K562 (cell line): Measurements from ENCODE around the gene ENG. TPM values are rescaled to one million over a fixed set of nuclear protein-coding genes. Genes with fewer than 3 reads are reported as not detected.

ENCODE experiments used
- ATAC-seq: fragments of 200-7000 bp; cut with Tn5 transposase; 3 replicates; pipeline ENCODE4 v1.9.1; 2020; ENCODE audit warnings: moderate library complexity
- BruUV-seq: library from RNA; stranded (reverse); fragments of 400-500 nt; replicated peaks from 2 replicates; lab custom pipeline; 2021; lab: Mats Ljungman, UMichigan
- CTCF ChIA-PET: fragments of 300-600 bp; formaldehyde crosslinking; extraction: SDS; loops from one replicate; lab custom pipeline; 2021; ENCODE audit warnings: low intra/inter-chr PET ratio; lab: Yijun Ruan, JAX
- POLR2A ChIA-PET: fragments of 300-600, 350-650 bp; sonication (Branson Sonifier 250); formaldehyde crosslinking; extraction: SDS; loops from one replicate; lab custom pipeline; 2021; ENCODE audit warnings: antibody characterized with exemption, inconsistent platforms; lab: Yijun Ruan, JAX
- DNase-seq, 4 experiments: peaks; one replicate each; pipeline versions ENCODE4 v3.0.0 to v3.0.0-alpha.2; 2011 to 2018; ENCODE audit warnings: low spot score in 3 of 4, mixed read lengths in 3 of 4; ENCODE audit errors: extremely low read depth in 1 of 4
- FAIRE-seq: peaks from 2 replicates; lab custom pipeline; 2011; peaks lifted over from hg19 to GRCh38; lab: Jason Lieb, UNC
- H2AFZ ChIP-seq: 2 replicates; pipeline ENCODE4 v1.6.0; 2011; ENCODE audit warnings: low read depth, low read length, control low read depth, inconsistent platforms
- H3K27ac ChIP-seq: fragments of 200-600 bp; 3 replicates; pipeline ENCODE4 v1.8.0; 2011; ENCODE audit warnings: low read depth, mild to moderate bottlenecking, control low read depth, inconsistent platforms, low read length, moderate library complexity, mixed read lengths; ENCODE audit errors: extremely low read depth
- H3K27me3 ChIP-seq, 2 experiments: fragments of 300-600 bp in 1 of 2; 2 replicates in 1 of 2; 3 replicates in 1 of 2; pipeline versions ENCODE4 v1.6.0 to v1.8.0; 2011; ENCODE audit warnings: inconsistent platforms in 2 of 2, low read length in 2 of 2, mild to moderate bottlenecking in 1 of 2, mixed read lengths in 1 of 2, moderate library complexity in 1 of 2; ENCODE audit not compliant: control insufficient read depth in 2 of 2, insufficient read depth in 2 of 2
- H3K36me3 ChIP-seq: fragments of 300-600 bp; 3 replicates; pipeline ENCODE4 v1.8.0; 2011; ENCODE audit warnings: mild to moderate bottlenecking, low read length, inconsistent platforms; ENCODE audit not compliant: control insufficient read depth, insufficient read depth
- H3K4me1 ChIP-seq, 2 experiments: fragments of 200-600 bp in 1 of 2; replicated peaks in 1 of 2; 2 replicates in 1 of 2; 3 replicates in 1 of 2; pipeline versions ENCODE4 v1.5.1 to v1.8.0; 2011; ENCODE audit warnings: inconsistent platforms in 2 of 2, low read length in 2 of 2, mild to moderate bottlenecking in 1 of 2, mixed read lengths in 1 of 2, moderate library complexity in 1 of 2; ENCODE audit not compliant: control insufficient read depth in 2 of 2, insufficient read depth in 2 of 2
- H3K4me2 ChIP-seq: 2 replicates; pipeline ENCODE4 v1.6.1; 2011; ENCODE audit warnings: low read length, control low read depth, inconsistent platforms, mixed read lengths; ENCODE audit not compliant: insufficient read depth
- H3K4me3 ChIP-seq: fragments of 200-600 bp; sonication (generic), shearing (Covaris generic); 2 replicates; pipeline ENCODE4 v1.5.1; 2016; ENCODE audit warnings: control low read depth, inconsistent platforms
- H3K79me2 ChIP-seq: fragments of 200-600 bp; 3 replicates; pipeline ENCODE4 v1.8.0; 2011; ENCODE audit warnings: low read length, inconsistent platforms; ENCODE audit not compliant: control insufficient read depth, insufficient read depth
- H3K9ac ChIP-seq, 2 experiments: 2 replicates each; pipeline versions ENCODE4 v1.6.0 to v1.6.1; 2011; ENCODE audit warnings: low read depth in 2 of 2, low read length in 2 of 2, control low read depth in 1 of 2, inconsistent platforms in 1 of 2, mild to moderate bottlenecking in 1 of 2, mixed read lengths in 1 of 2; ENCODE audit not compliant: insufficient read depth in 1 of 2
- H3K9me1 ChIP-seq: one replicate; pipeline ENCODE4 v1.6.0; 2011; ENCODE audit warnings: inconsistent platforms, mild to moderate bottlenecking, low read length, moderate library complexity; ENCODE audit not compliant: control insufficient read depth, insufficient read depth
- H3K9me3 ChIP-seq: replicated peaks from 2 replicates; pipeline ENCODE4 v1.5.1; 2011; ENCODE audit warnings: low read depth, low read length, inconsistent platforms; ENCODE audit not compliant: control insufficient read depth, insufficient read depth
- H4K20me1 ChIP-seq: replicated peaks from 2 replicates; pipeline ENCODE4 v1.6.1; 2011; ENCODE audit warnings: low read length, inconsistent platforms, mixed read lengths; ENCODE audit not compliant: control insufficient read depth, insufficient read depth
- BCOR ChIP-seq: fragments of 450-650 bp; IDR thresholded peaks from 2 replicates; pipeline ENCODE4 v1.6.1; 2016
- CREB3L1 ChIP-seq: fragments of 450-650 bp; IDR thresholded peaks from 2 replicates; pipeline ENCODE4 v1.6.1; 2014; ENCODE audit warnings: low read depth, mild to moderate bottlenecking, moderate library complexity, borderline replicate concordance
- CREB5 ChIP-seq: fragments of 250-450 bp; sonication (Bioruptor Pico); IDR thresholded peaks from 2 replicates; pipeline ENCODE4 v1.5.0; 2020; ENCODE audit warnings: mild to moderate bottlenecking
- FIP1L1 ChIP-seq: fragments of 200-400 bp; formaldehyde crosslinking; IDR thresholded peaks from 2 replicates; pipeline ENCODE4 v1.6.1; 2018; ENCODE audit warnings: mild to moderate bottlenecking, low read depth, low read length; ENCODE audit not compliant: poor library complexity, severe bottlenecking
- FOXJ2 ChIP-seq: fragments of 200-800 bp; sonication (Bioruptor generic); IDR thresholded peaks from 2 replicates; pipeline ENCODE4 v1.6.1; 2016; ENCODE audit warnings: missing genetic modification characterization, missing compliant biosample characterization
- GTF2F1 ChIP-seq: IDR thresholded peaks from 2 replicates; pipeline ENCODE4 v1.6.1; 2011; ENCODE audit warnings: low read depth, low read length, improper control_type of control experiment
- HDAC1 ChIP-seq, 2 experiments: fragments of 450-650 bp; IDR thresholded peaks; 2 replicates each; pipeline ENCODE4 v1.6.1; 2016 to 2017; ENCODE audit warnings: inconsistent platforms in 1 of 2, mild to moderate bottlenecking in 1 of 2, moderate library complexity in 1 of 2
- KAT7 ChIP-seq: sonication (generic); formaldehyde crosslinking; IDR thresholded peaks from 2 replicates; pipeline ENCODE4 v1.8.0; 2022; ENCODE audit warnings: missing genetic modification reagents, mild to moderate bottlenecking, borderline replicate concordance
- PHB2 ChIP-seq: fragments of 450-650 bp; IDR thresholded peaks from 2 replicates; pipeline ENCODE4 v1.6.1; 2017; ENCODE audit warnings: low read depth
- RBM14 ChIP-seq: fragments of 200-400 bp; formaldehyde crosslinking; IDR thresholded peaks from 2 replicates; pipeline ENCODE4 v1.6.1; 2018; ENCODE audit warnings: low read depth, mild to moderate bottlenecking, low read length, moderate library complexity, borderline replicate concordance; ENCODE audit not compliant: insufficient read depth
- RBM25 ChIP-seq: fragments of 200-400 bp; formaldehyde crosslinking; IDR thresholded peaks from 2 replicates; pipeline ENCODE4 v1.6.1; 2018; ENCODE audit warnings: low read length, low read depth, moderate library complexity; ENCODE audit not compliant: severe bottlenecking
- SMAD4 ChIP-seq: fragments of 250-450 bp; sonication (Bioruptor Pico); conservative IDR thresholded peaks from 2 replicates; pipeline ENCODE4 v1.8.0; 2021; ENCODE audit warnings: inconsistent platforms, mild to moderate bottlenecking, moderate library complexity
- SREBF1 ChIP-seq: fragments of 150-350 bp; IDR thresholded peaks from 2 replicates; pipeline ENCODE4 v1.6.1; 2014; ENCODE audit warnings: antibody characterized with exemption, low read depth, low read length, borderline replicate concordance
- STAT5A ChIP-seq: IDR thresholded peaks from 2 replicates; pipeline ENCODE4 v1.6.1; 2012; ENCODE audit warnings: low read length, inconsistent platforms, borderline replicate concordance
- ZNF133 ChIP-seq: fragments of 250-450 bp; sonication (Bioruptor Pico); IDR thresholded peaks from 2 replicates; pipeline ENCODE4 v1.4.0; 2020; ENCODE audit warnings: mild to moderate bottlenecking
- ZNF217 ChIP-seq: sonication (generic); formaldehyde crosslinking; IDR thresholded peaks from 2 replicates; pipeline ENCODE4 v1.8.0; 2022; ENCODE audit warnings: mild to moderate bottlenecking, missing genetic modification reagents
- ZNF263 ChIP-seq: sonication (generic); formaldehyde crosslinking; IDR thresholded peaks from 2 replicates; pipeline ENCODE4 v1.8.0; 2022; ENCODE audit warnings: mild to moderate bottlenecking, missing genetic modification reagents, borderline replicate concordance
- ZNF766 ChIP-seq: fragments of 200-800 bp; sonication (Bioruptor generic); conservative IDR thresholded peaks from 2 replicates; pipeline ENCODE4 v1.6.1; 2016; ENCODE audit warnings: missing genetic modification characterization, missing compliant biosample characterization
- ZNF830 ChIP-seq: fragments of 250-450 bp; sonication (Bioruptor Pico); IDR thresholded peaks from 2 replicates; pipeline ENCODE4 v1.5.0; 2021; ENCODE audit warnings: mild to moderate bottlenecking
- ZZZ3 ChIP-seq: fragments of 450-650 bp; IDR thresholded peaks from 2 replicates; pipeline ENCODE4 v1.6.1; 2016; ENCODE audit warnings: antibody characterized with exemption, mild to moderate bottlenecking, moderate library complexity
- WGBS: fragments of 100-300 bp; shearing (Covaris generic); methylation state at CpG from one replicate; pipeline ENCODE4 v1.1.6; 2016; ENCODE audit warnings: low coverage, mixed read lengths; ENCODE audit not compliant: insufficient coverage; ENCODE audit errors: missing lambda C conversion rate; 5-methylcytosine and 5-hydroxymethylcytosine counted together
- in situ Hi-C: fragments of 300-500 bp; cut with MboI; formaldehyde crosslinking; loops from 4 replicates; pipeline ENCODE4 v1.15.0; 2018; ENCODE audit warnings: inconsistent platforms, mixed read lengths
- intact Hi-C: fragments of 100-400 bp; cut with micrococcal nuclease; formaldehyde crosslinking; loops from 2 replicates; pipeline ENCODE4 v1.14.2; 2022
- polyA plus RNA-seq, 8 experiments: library from polyadenylated mRNA; depleted of rRNA in 4 of 8; stranded (reverse) in 5 of 8; unstranded in 3 of 8; fragments of >200 nt; fragmentation: Nextera tagmentation in 2 of 8; fragmentation: Illumina TruSeq in 1 of 8; extraction: Ambion mirVana in 2 of 8; extraction: Trizol in 1 of 8; gene quantifications; 2 replicates each; pipeline versions ENCODE4 v1.2.1 to v1.2.3, GENCODE V29; 2011 to 2014; ENCODE audit warnings: inconsistent platforms in 1 of 8, missing spikeins in 1 of 8
- total RNA-seq, 7 experiments: library from RNA; depleted of rRNA in 6 of 7; stranded (reverse); fragments of >200 nt in 6 of 7; fragmentation: Illumina TruSeq in 2 of 7; extraction: Trizol in 2 of 7; gene quantifications; 2 replicates each; pipeline versions ENCODE4 v1.2.1 to v1.2.3, GENCODE V29; 2011 to 2021; ENCODE audit warnings: low replicate concordance in 1 of 7

ENG gene
- total and polyA plus RNA-seq, 9 of the 15 experiments (the other 6 are each of a cell fraction or from before 2014, with no cell fraction given): 0.04 to 0.40 (median 0.14) TPM; not detected in 1

GRCh38 chr9:127769929-127770582 is 84.4 kb downstream of the ENG start (continued):
- no peak for TF ChIP-seq ZZZ3
- TF ChIP-seq RBM14: no peak
- TF ChIP-seq ZNF263 (CRISPR knock-in tag): peak; percentile 95
- TF ChIP-seq ZNF766 (CRISPR knock-in tag): no peak
- no peak for TF ChIP-seq FIP1L1
- TF ChIP-seq, all 486 proteins: peak for 5

DNA sequence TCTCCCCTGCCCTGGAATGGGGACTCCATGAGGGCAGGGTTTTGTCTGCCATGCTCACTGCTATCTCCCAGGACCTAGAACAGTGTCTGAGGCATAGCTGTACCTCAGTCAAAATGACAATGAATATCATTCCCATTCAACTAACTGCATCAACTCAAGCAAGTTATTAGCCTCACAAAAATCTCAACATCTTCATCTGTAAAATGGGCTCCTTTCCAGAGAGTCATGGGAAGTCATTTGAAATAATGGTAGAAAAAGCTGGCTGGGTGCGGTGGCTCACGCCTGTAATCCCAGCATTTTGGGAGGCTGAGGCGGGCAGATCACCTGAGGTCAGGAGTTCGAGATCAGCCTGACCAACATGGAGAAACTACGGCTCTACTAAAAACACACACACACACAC is 85.4 kb downstream of the ENG start:
- no peak overlapping the region for H3K27ac ChIP-seq
- FAIRE-seq: no peak
- ChIA-PET CTCF (no interaction called here), POLR2A (interaction anchor here (0.8 kb wide), 1 partner anchor 101 kb away, joined by 4 read pairs; no protein-coding TSS in a partner anchor)
- no peak overlapping the region for H3K9ac ChIP-seq
- intact Hi-C loops (no loop called here), in situ Hi-C loops (loop anchor here (25.0 kb wide), 1 partner anchor 593 kb away; the partner anchor contains the start of gene URM1)
- no peak overlapping the region for H2AFZ ChIP-seq
- H3K4me1 ChIP-seq: peaks cover 19 to 31% of the 10 kb centered on the region in 2 experiments
- no peaks in the 10 kb centered on the region for H4K20me1 ChIP-seq
- DNase-seq: no peak
- ATAC-seq: no peak
- no peak overlapping the region for H3K4me2 ChIP-seq
- no peak overlapping the region for H3K4me3 ChIP-seq
- no peaks in the 10 kb centered on the region for H3K9me1 ChIP-seq
- no peaks in the 10 kb centered on the region for H3K36me3 ChIP-seq
- BruUV-seq: no TSS peak
- no peaks in the 10 kb centered on the region for H3K79me2 ChIP-seq
- no peaks in the 10 kb centered on the region for H3K27me3 ChIP-seq
- WGBS: 94% methylated on average over 4 of the region's 5 CpGs
- H3K9me3 ChIP-seq: no peaks in the 10 kb centered on the region
- no peak for TF ChIP-seq FOXJ2 (tag)
- TF ChIP-seq PHB2: no peak
- TF ChIP-seq BCOR: peak; percentile 95
- TF ChIP-seq ZNF133: no peak
- 0 out of 4 replicates have a peak, but pooled peaks of 1 of the 2 experiments have one; percentile 25 for TF ChIP-seq HDAC1 (IDR thresholded peaks at IDR 0.05)
- TF ChIP-seq ZNF830 (CRISPR knock-in tag): no peak
- TF ChIP-seq CREB5: no peak
- TF ChIP-seq ZNF217: no peak
- no peak for TF ChIP-seq SMAD4 (CRISPR knock-in tag)
- no peak for TF ChIP-seq CREB3L1
- no peak for TF ChIP-seq SREBF1
- no peak for TF ChIP-seq KAT7 (CRISPR knock-in tag)
- no peak for TF ChIP-seq STAT5A
- TF ChIP-seq GTF2F1: no peak
- peak; percentile 70 for TF ChIP-seq RBM25
